ENCODE results near the gene BTN2A1. TPM values are rescaled to one million over a fixed set of nuclear protein-coding genes. Genes with fewer than 3 reads are reported as not detected.

BTN2A1 gene
- total and polyA plus RNA-seq, 2 of the 13 experiments (the other 11 are each of a cell fraction or from before 2014, with no cell fraction given), result 16.4 to 30.4 TPM

- no peak for TF ChIP-seq ZFX (CRISPR knock-in tag; IDR thresholded peaks at IDR 0.05; ENCODE audit: low read depth)
- TF ChIP-seq BCL6 (CRISPR knock-in tag; IDR thresholded peaks at IDR 0.05), result no peak
- no peak for TF ChIP-seq SRSF9 (IDR thresholded peaks at IDR 0.05; ENCODE audit: borderline replicate concordance, insufficient read depth, low read depth, low read length, poor library complexity, severe bottlenecking)
- no peak for TF ChIP-seq ZNF550 (CRISPR knock-in tag; IDR thresholded peaks at IDR 0.05; ENCODE audit: borderline replicate concordance)
- TF ChIP-seq ZNF251 (CRISPR knock-in tag; IDR thresholded peaks at IDR 0.05), result no peak
- peak; percentile 62 for TF ChIP-seq IRF2 (CRISPR knock-in tag; IDR thresholded peaks at IDR 0.05)
- TF ChIP-seq TAF15 (IDR thresholded peaks at IDR 0.05; ENCODE audit: low read depth, low read length, poor library complexity, severe bottlenecking), result no peak
- TF ChIP-seq PITX1 (CRISPR knock-in tag; IDR thresholded peaks at IDR 0.05), result no peak
- TF ChIP-seq ZNF580 (CRISPR knock-in tag; IDR thresholded peaks at IDR 0.05; ENCODE audit: borderline replicate concordance, low read depth), result no peak
- no peak for TF ChIP-seq RELA (CRISPR knock-in tag; IDR thresholded peaks at IDR 0.05)
- TF ChIP-seq FUBP1 (CRISPR knock-in tag; IDR thresholded peaks at IDR 0.05; ENCODE audit: borderline replicate concordance), result no peak
- TF ChIP-seq AHR (CRISPR knock-in tag; IDR thresholded peaks at IDR 0.05), result 0 out of 2 replicates have a peak, but pooled peaks have one; percentile 42
- peak; percentile 37; the same call in 1 of the 2 replicates for TF ChIP-seq ZSCAN25 (CRISPR knock-in tag; IDR thresholded peaks at IDR 0.05)
- no peak for TF ChIP-seq CBFB (CRISPR knock-in tag; IDR thresholded peaks at IDR 0.05)
- no peak for TF ChIP-seq ZNF776 (CRISPR knock-in tag; IDR thresholded peaks at IDR 0.05)
- no peak for TF ChIP-seq SRSF1 (optimal IDR thresholded peaks at IDR 0.05; ENCODE audit: low read depth, low read length)
- peak; percentile 32 for TF ChIP-seq SKI (IDR thresholded peaks at IDR 0.05; ENCODE audit: partially characterized antibody)
- no peak for TF ChIP-seq ELF3 (CRISPR knock-in tag; IDR thresholded peaks at IDR 0.05)
- TF ChIP-seq ZNF816 (CRISPR knock-in tag; IDR thresholded peaks at IDR 0.05; ENCODE audit: borderline replicate concordance), result no peak
- no peak for TF ChIP-seq IKZF1 (IDR thresholded peaks at IDR 0.05)
- TF ChIP-seq ARNT2 (CRISPR knock-in tag; IDR thresholded peaks at IDR 0.05; ENCODE audit: low read depth), result no peak
- TF ChIP-seq PLSCR1 (CRISPR knock-in tag; IDR thresholded peaks at IDR 0.05; ENCODE audit: borderline replicate concordance), result no peak
- peak; percentile 31; the same call in 1 of the 2 replicates for TF ChIP-seq NR2F6 (IDR thresholded peaks at IDR 0.05)
- TF ChIP-seq NR2F6 (CRISPR knock-in tag; IDR thresholded peaks at IDR 0.05), result peak; percentile 49; the same call in 1 of the 2 replicates
- TF ChIP-seq ZNF678 (CRISPR knock-in tag; IDR thresholded peaks at IDR 0.05), result no peak
- TF ChIP-seq THAP11 (CRISPR knock-in tag; IDR thresholded peaks at IDR 0.05), result 0 out of 2 replicates have a peak, but pooled peaks have one; percentile 13
- no peak for TF ChIP-seq FOSL2 (CRISPR knock-in tag; IDR thresholded peaks at IDR 0.05)
- no peak for TF ChIP-seq ZNF766 (CRISPR knock-in tag; IDR thresholded peaks at IDR 0.05; ENCODE audit: borderline replicate concordance)
- no peak for TF ChIP-seq MXD3 (CRISPR knock-in tag; IDR thresholded peaks at IDR 0.05)
- no peak for TF ChIP-seq ZNF101 (CRISPR knock-in tag; IDR thresholded peaks at IDR 0.05; ENCODE audit: borderline replicate concordance, low read depth)
- no peak for TF ChIP-seq MAFF (IDR thresholded peaks at IDR 0.05; ENCODE audit: low read depth, low read length)
These were observed 16.1 kb downstream of the BTN2A1 start (continued) for GRCh38 chr6:26473758-26474438.
